Prostate gland (tissue), 2 donors: ENCODE data around the gene VPS37C. TPM values are rescaled to one million over a fixed set of nuclear protein-coding genes. Genes with fewer than 3 reads are reported as not detected.

Experiments used
- DNase-seq: peaks from one replicate; pipeline ENCODE4 v3.0.0-alpha.2; 2019; ENCODE audit warnings: low spot score
- H3K27ac ChIP-seq, 2 donors: fragments of 200-600 bp; sonication (generic); 2 replicates each; pipeline ENCODE4 v1.5.1; 2017 to 2019
- H3K27me3 ChIP-seq: fragments of 200-600 bp; sonication (generic); replicated peaks from 2 replicates; pipeline ENCODE4 v1.5.1; 2019; ENCODE audit not compliant: insufficient read depth
- H3K36me3 ChIP-seq, 2 donors: fragments of 200-600 bp; sonication (generic); 1 replicate in 1 of 2; 2 replicates in 1 of 2; pipeline versions ENCODE4 v1.5.1 to v1.8.1; 2017 to 2019
- H3K4me1 ChIP-seq: fragments of 200-600 bp; sonication (generic); replicated peaks from 2 replicates; pipeline ENCODE4 v1.5.1; 2019
- H3K4me3 ChIP-seq, 2 donors: fragments of 200-600 bp; sonication (generic); 2 replicates each; pipeline ENCODE4 v1.5.1; 2017 to 2019
- H3K9me3 ChIP-seq: fragments of 200-600 bp; sonication (generic); 2 replicates; pipeline ENCODE4 v1.5.1; 2017
- CTCF ChIP-seq, 4 experiments: fragments of 200-600 bp in 2 of 4; fragments of 450-650 bp in 2 of 4; sonication (generic) in 2 of 4; IDR thresholded peaks; 1 replicate in 3 of 4; 2 replicates in 1 of 4; pipeline ENCODE4 v1.5.1; 2016 to 2019; ENCODE audit warnings: antibody characterized with exemption in 4 of 4, mild to moderate bottlenecking in 2 of 4, moderate library complexity in 2 of 4
- POLR2A ChIP-seq: fragments of 450-650 bp; IDR thresholded peaks from one replicate; pipeline ENCODE4 v1.6.1; 2016; ENCODE audit warnings: antibody characterized with exemption, mild to moderate bottlenecking
- POLR2AphosphoS5 ChIP-seq: sonication (generic); formaldehyde crosslinking; IDR thresholded peaks from one replicate; pipeline ENCODE4 v1.6.1; 2017; ENCODE audit warnings: antibody characterized with exemption
- WGBS: methylation state at CpG from one replicate; pipeline ENCODE4 v1.1.5; 2018; 5-methylcytosine and 5-hydroxymethylcytosine counted together
- intact Hi-C: fragments of 100-400 bp; cut with DNase I; formaldehyde crosslinking; loops from one replicate; pipeline ENCODE4 v1.14.2; 2022
- total RNA-seq, 2 donors: library from RNA; depleted of rRNA; stranded (reverse); fragments of >200 nt; gene quantifications; one replicate each; pipeline ENCODE4 v1.1.0, GENCODE V29; 2016

Gene VPS37C
- total RNA-seq, 2 donors from 2014 or later: 32.2 to 38.8 TPM

- no peak overlapping the region for H3K27ac ChIP-seq
- no peaks in the 10 kb centered on the region for H3K9me3 ChIP-seq
- no peak for TF ChIP-seq CTCF (IDR thresholded peaks at IDR 0.05)
- no peak for TF ChIP-seq POLR2A
- TF ChIP-seq POLR2AphosphoS5: no peak
- DNase-seq: no peak
- no peaks in the 10 kb centered on the region for H3K4me1 ChIP-seq
- WGBS: 85% methylated on average over 15 of the region's 15 CpGs
- intact Hi-C loops: no loop called here
- no peak overlapping the region for H3K4me3 ChIP-seq
- H3K27me3 ChIP-seq: no peaks in the 10 kb centered on the region
- H3K36me3 ChIP-seq: no peaks in the 10 kb centered on the region
These were observed 52.2 kb downstream of the VPS37C start for GRCh38 chr11:61108847-61109585.

GRCh38 chr11:61107888-61108287, 53.3 kb downstream of the VPS37C start:
- no peak overlapping the region for H3K4me3 ChIP-seq
- no peaks in the 10 kb centered on the region for H3K4me1 ChIP-seq
- no peak for DNase-seq
- no peaks in the 10 kb centered on the region for H3K27me3 ChIP-seq
- no peaks in the 10 kb centered on the region for H3K9me3 ChIP-seq
- TF ChIP-seq POLR2A (no peak), POLR2AphosphoS5 (no peak), CTCF (IDR thresholded peaks at IDR 0.05) (no peak)
- H3K27ac ChIP-seq: no peak overlapping the region
- intact Hi-C loops: no loop called here
- H3K36me3 ChIP-seq: no peaks in the 10 kb centered on the region
- 90% methylated on average over 3 of the region's 3 CpGs for WGBS

- TF ChIP-seq CTCF (IDR thresholded peaks at IDR 0.05) (no peak), POLR2AphosphoS5 (no peak), POLR2A (no peak)
- WGBS: 83% methylated on average over 11 of the region's 11 CpGs
These were observed 54.2 kb downstream of the VPS37C start for GRCh38 chr11:61106894-61107470.

GRCh38 chr11:61106296-61106695, 54.9 kb downstream of the VPS37C start:
- DNase-seq: no peak
- Histone ChIP-seq H3K36me3 (no peaks in the 10 kb centered on the region), H3K27ac (no peak overlapping the region), H3K4me1 (no peaks in the 10 kb centered on the region), H3K9me3 (no peaks in the 10 kb centered on the region), H3K27me3 (no peaks in the 10 kb centered on the region), H3K4me3 (no peak overlapping the region)
- WGBS: 85% methylated on average over 7 of the region's 7 CpGs
- TF ChIP-seq CTCF (IDR thresholded peaks at IDR 0.05) (no peak), POLR2AphosphoS5 (no peak), POLR2A (no peak)
- intact Hi-C loops: no loop called here

More at GRCh38 chr11:61106894-61107470, 54.2 kb downstream of the VPS37C start:
- intact Hi-C loops: no loop called here
- Histone ChIP-seq H3K4me3 (no peak overlapping the region), H3K27me3 (no peaks in the 10 kb centered on the region), H3K4me1 (no peaks in the 10 kb centered on the region), H3K9me3 (no peaks in the 10 kb centered on the region), H3K27ac (no peak overlapping the region), H3K36me3 (no peaks in the 10 kb centered on the region)
- DNase-seq: no peak

GRCh38 chr11:61104963-61105362, 56.3 kb downstream of the VPS37C start:
- WGBS: 87% methylated on average over 7 of the region's 7 CpGs
- Histone ChIP-seq H3K4me1 (no peaks in the 10 kb centered on the region), H3K27me3 (no peaks in the 10 kb centered on the region), H3K9me3 (no peaks in the 10 kb centered on the region), H3K36me3 (no peaks in the 10 kb centered on the region), H3K27ac (no peak overlapping the region), H3K4me3 (no peak overlapping the region)
- no peak for TF ChIP-seq POLR2AphosphoS5
- TF ChIP-seq POLR2A: no peak
- no peak for TF ChIP-seq CTCF (IDR thresholded peaks at IDR 0.05)
- intact Hi-C loops: no loop called here
- DNase-seq: no peak
